HEK293T (cell line): ENCODE data around the gene RYR1.

Experiments used
- ARNT ChIP-seq: fragments of 450-650 bp; IDR thresholded peaks from 2 replicates; pipeline ENCODE4 v1.6.1; 2017; ENCODE audit warnings: mild to moderate bottlenecking
- BHLHE40 ChIP-seq: fragments of 450-650 bp; IDR thresholded peaks from 2 replicates; pipeline ENCODE4 v1.6.1; 2016; ENCODE audit warnings: mild to moderate bottlenecking, moderate library complexity, borderline replicate concordance
- CTBP1 ChIP-seq: fragments of 450-650 bp; IDR thresholded peaks from 2 replicates; pipeline ENCODE4 v1.6.1; 2016; ENCODE audit warnings: borderline replicate concordance
- ELF4 ChIP-seq: fragments of 450-650 bp; IDR thresholded peaks from 2 replicates; pipeline ENCODE4 v1.6.1; 2017; ENCODE audit warnings: antibody characterized with exemption
- FOXA1 ChIP-seq: fragments of 450-650 bp; IDR thresholded peaks from 2 replicates; pipeline ENCODE4 v1.6.1; 2016; ENCODE audit warnings: mild to moderate bottlenecking
- FOXK2 ChIP-seq: fragments of 450-650 bp; IDR thresholded peaks from 2 replicates; pipeline ENCODE4 v1.6.1; 2016; ENCODE audit warnings: mild to moderate bottlenecking
- FOXM1 ChIP-seq: fragments of 450-650 bp; IDR thresholded peaks from 2 replicates; pipeline ENCODE4 v1.6.1; 2017; ENCODE audit warnings: mild to moderate bottlenecking, borderline replicate concordance
- HDGF ChIP-seq: fragments of 450-650 bp; IDR thresholded peaks from 2 replicates; pipeline ENCODE4 v1.6.1; 2017; ENCODE audit warnings: antibody characterized with exemption, borderline replicate concordance
- L3MBTL2 ChIP-seq: fragments of 450-650 bp; conservative IDR thresholded peaks from 2 replicates; pipeline ENCODE4 v1.6.1; 2016; ENCODE audit warnings: mild to moderate bottlenecking
- SP1 ChIP-seq: fragments of 450-650 bp; IDR thresholded peaks from 2 replicates; pipeline ENCODE4 v1.6.1; 2017
- SUZ12 ChIP-seq: fragments of 450-650 bp; IDR thresholded peaks from 2 replicates; pipeline ENCODE4 v1.6.1; 2016; ENCODE audit warnings: mild to moderate bottlenecking
- TARDBP ChIP-seq: fragments of 450-650 bp; IDR thresholded peaks from 2 replicates; pipeline ENCODE4 v1.6.1; 2016
- ZNF384 ChIP-seq: fragments of 450-650 bp; IDR thresholded peaks from 2 replicates; pipeline ENCODE4 v1.6.1; 2016

GRCh38 chr19:38596057-38596981 lies 162.8 kb downstream of the RYR1 start:
- no peak for TF ChIP-seq FOXA1
- TF ChIP-seq TARDBP: no peak
- no peak for TF ChIP-seq FOXM1
- no peak for TF ChIP-seq ARNT
- TF ChIP-seq CTBP1: no peak
- no peak for TF ChIP-seq BHLHE40
- TF ChIP-seq SUZ12: no peak
- no peak for TF ChIP-seq ELF4
- no peak for TF ChIP-seq HDGF
- TF ChIP-seq L3MBTL2: peak; percentile 93
- TF ChIP-seq FOXK2: no peak
- TF ChIP-seq SP1: no peak
- no peak for TF ChIP-seq ZNF384
